HEK293 (cell line): ENCODE data around the gene TRUB1.

ENCODE experiments used
- CTCF ChIA-PET: fragments of 350-600 bp; formaldehyde crosslinking; extraction: SDS; loops from one replicate; lab custom pipeline; 2021; ENCODE audit warnings: antibody characterized with exemption; lab: Yijun Ruan, JAX
- POLR2A ChIA-PET: fragments of 300-600 bp; formaldehyde crosslinking; extraction: SDS; loops from one replicate; lab custom pipeline; 2020; ENCODE audit warnings: antibody characterized with exemption, inconsistent platforms; lab: Yijun Ruan, JAX
- H3K27ac ChIP-seq: fragments of 200-500 bp; sonication (Bioruptor generic); 2 replicates; pipeline ENCODE4 v1.5.1; 2014; ENCODE audit warnings: low read depth, low read length, control low read depth, inconsistent platforms; ENCODE audit errors: extremely low read depth
- H3K36me3 ChIP-seq, 2 experiments: fragments of 200-500 bp in 1 of 2; sonication (Bioruptor generic) in 1 of 2; 1 replicate in 1 of 2; 2 replicates in 1 of 2; pipeline ENCODE4 v1.5.1; 2014 to 2017; ENCODE audit warnings: inconsistent platforms in 2 of 2, low read length in 2 of 2; ENCODE audit not compliant: control insufficient read depth in 2 of 2, insufficient read depth in 1 of 2
- H3K4me1 ChIP-seq: fragments of 200-500 bp; sonication (Bioruptor generic); 2 replicates; pipeline ENCODE4 v1.5.1; 2014; ENCODE audit warnings: mild to moderate bottlenecking, low read length, inconsistent platforms; ENCODE audit not compliant: control insufficient read depth, insufficient read depth
- H3K4me3 ChIP-seq: 2 replicates; pipeline ENCODE4 v1.5.1; 2011; ENCODE audit warnings: low read depth, mild to moderate bottlenecking, control low read depth, low read length, moderate library complexity
- H3K9me3 ChIP-seq: fragments of 200-500 bp; sonication (Bioruptor generic); 2 replicates; pipeline ENCODE4 v1.5.1; 2014; ENCODE audit warnings: low read depth, low read length, inconsistent platforms; ENCODE audit not compliant: control insufficient read depth, insufficient read depth
- KLF1 ChIP-seq: fragments of 450-650 bp; formaldehyde crosslinking; IDR thresholded peaks from 2 replicates; pipeline ENCODE4 v1.5.1; 2016; ENCODE audit warnings: missing biosample characterization, missing genetic modification characterization
- PRDM10 ChIP-seq: fragments of 450-650 bp; formaldehyde crosslinking; IDR thresholded peaks from 2 replicates; pipeline ENCODE4 v1.5.1; 2016; ENCODE audit warnings: missing biosample characterization, missing genetic modification characterization
- PRDM6 ChIP-seq: fragments of 450-650 bp; formaldehyde crosslinking; IDR thresholded peaks from 2 replicates; pipeline ENCODE4 v1.5.1; 2017; ENCODE audit warnings: missing biosample characterization, missing genetic modification characterization
- TCF7L2 ChIP-seq: IDR thresholded peaks from 2 replicates; pipeline ENCODE4 v1.6.1; 2011; ENCODE audit warnings: low read depth, mild to moderate bottlenecking, inconsistent platforms, low read length, moderate library complexity, borderline replicate concordance
- ZBTB11 ChIP-seq: fragments of 450-650 bp; formaldehyde crosslinking; conservative IDR thresholded peaks from 2 replicates; pipeline ENCODE4 v1.5.1; 2016; ENCODE audit warnings: low read depth, missing biosample characterization, missing genetic modification characterization
- ZFHX2 ChIP-seq: fragments of 450-650 bp; formaldehyde crosslinking; conservative IDR thresholded peaks from 2 replicates; pipeline ENCODE4 v1.5.1; 2016; ENCODE audit warnings: missing biosample characterization, missing genetic modification characterization
- ZNF26 ChIP-seq: fragments of 450-650 bp; formaldehyde crosslinking; IDR thresholded peaks from 2 replicates; pipeline ENCODE4 v1.5.1; 2016; ENCODE audit warnings: missing biosample characterization, missing genetic modification characterization
- ZNF521 ChIP-seq: fragments of 450-650 bp; formaldehyde crosslinking; IDR thresholded peaks from 2 replicates; pipeline ENCODE4 v1.5.1; 2017; ENCODE audit warnings: missing biosample characterization, mild to moderate bottlenecking, missing genetic modification characterization
- ZNF544 ChIP-seq: fragments of 450-650 bp; formaldehyde crosslinking; IDR thresholded peaks from 2 replicates; pipeline ENCODE4 v1.5.0; 2017; ENCODE audit warnings: missing biosample characterization, missing genetic modification characterization
- ZNF560 ChIP-seq: fragments of 450-650 bp; formaldehyde crosslinking; IDR thresholded peaks from 2 replicates; pipeline ENCODE4 v1.5.1; 2017; ENCODE audit warnings: missing biosample characterization, missing genetic modification characterization, borderline replicate concordance
- ZNF76 ChIP-seq: fragments of 450-650 bp; formaldehyde crosslinking; IDR thresholded peaks from 2 replicates; pipeline ENCODE4; 2016; ENCODE audit warnings: low read depth, missing biosample characterization, missing genetic modification characterization, borderline replicate concordance
- ZNF768 ChIP-seq: fragments of 450-650 bp; formaldehyde crosslinking; IDR thresholded peaks from 2 replicates; pipeline ENCODE4 v1.5.1; 2018; ENCODE audit warnings: missing biosample characterization, mild to moderate bottlenecking, missing genetic modification characterization
- ZSCAN5A ChIP-seq: fragments of 450-650 bp; formaldehyde crosslinking; IDR thresholded peaks from 2 replicates; pipeline ENCODE4 v1.5.1; 2016; ENCODE audit warnings: missing biosample characterization, missing genetic modification characterization

Gene TRUB1

GRCh38 chr10:114957673-114958072, 19.7 kb downstream of the TRUB1 start (continued):
- TF ChIP-seq ZNF544 (tag by site-specific recombination), result no peak
- TF ChIP-seq, all 188 proteins: peak for 0

- no peak overlapping the region for H3K27ac ChIP-seq
- H3K4me3 ChIP-seq, result no peak overlapping the region
- no peaks in the 10 kb centered on the region for H3K9me3 ChIP-seq
- H3K4me1 ChIP-seq, result no peaks in the 10 kb centered on the region
- CTCF ChIA-PET, result no interaction called here
- peaks cover 0 to 21% of the 10 kb centered on the region in 2 experiments for H3K36me3 ChIP-seq
- POLR2A ChIA-PET, result no interaction called here
- no peak for TF ChIP-seq ZNF768
- peak; percentile 58 for TF ChIP-seq KLF1 (tag by site-specific recombination)
Observed at GRCh38 chr10:114962441-114962840, 24.4 kb downstream of the TRUB1 start.

- ChIA-PET CTCF (no interaction called here), POLR2A (no interaction called here)
- TF ChIP-seq TCF7L2, result no peak
- no peak for TF ChIP-seq ZNF560 (tag by site-specific recombination)
- no peak for TF ChIP-seq ZNF521
- no peak for TF ChIP-seq PRDM10 (tag by site-specific recombination)
- no peak for TF ChIP-seq ZNF76 (tag by site-specific recombination)
- no peak for TF ChIP-seq ZBTB11 (tag by site-specific recombination)
- TF ChIP-seq ZNF26 (tag by site-specific recombination), result no peak
- no peak for TF ChIP-seq ZFHX2 (tag by site-specific recombination)
- TF ChIP-seq PRDM6 (tag by site-specific recombination), result no peak
- TF ChIP-seq ZSCAN5A (tag by site-specific recombination), result no peak
- TF ChIP-seq, all 188 proteins: peak for 0
- H3K4me1 ChIP-seq, result no peaks in the 10 kb centered on the region
- no peak overlapping the region for H3K4me3 ChIP-seq
- H3K9me3 ChIP-seq, result no peaks in the 10 kb centered on the region
- peaks cover 0 to 21% of the 10 kb centered on the region in 2 experiments for H3K36me3 ChIP-seq
- H3K27ac ChIP-seq, result no peak overlapping the region
Observed at GRCh38 chr10:114963908-114964307, 25.9 kb downstream of the TRUB1 start.
